H1 (cell line): Measurements from ENCODE around the gene THADA. TPM values are rescaled to one million over a fixed set of nuclear protein-coding genes. Genes with fewer than 3 reads are reported as not detected.

Experiments
- CTCF ChIA-PET: fragments of 300-600 bp; sonication (Branson Sonifier 250); formaldehyde crosslinking; loops from one replicate; lab custom pipeline; 2021; ENCODE audit not compliant: partially characterized antibody; lab: Charles Lee
- POLR2A ChIA-PET: fragments of 300-600 bp; sonication (Branson Sonifier 250); formaldehyde crosslinking; loops from one replicate; lab custom pipeline; 2021; ENCODE audit warnings: inconsistent platforms; ENCODE audit not compliant: partially characterized antibody; lab: Charles Lee
- DNase-seq, 2 experiments: peaks; one replicate each; pipeline versions ENCODE4 v3.0.0 to v3.0.0-alpha.2; 2010 to 2022; ENCODE audit warnings: low spot score in 2 of 2, low read depth in 1 of 2, mixed read lengths in 1 of 2
- FAIRE-seq: peaks from 2 replicates; lab custom pipeline; 2011; peaks lifted over from hg19 to GRCh38; lab: Jason Lieb, UNC
- H2AFZ ChIP-seq: 2 replicates; pipeline ENCODE4 v1.8.1; 2012; ENCODE audit warnings: low read length, inconsistent platforms
- H2AK5ac ChIP-seq: 2 replicates; pipeline ENCODE4 v1.6.1; 2013; ENCODE audit warnings: low read depth, low read length
- H2BK120ac ChIP-seq: replicated peaks from 2 replicates; pipeline ENCODE3; 2013; ENCODE audit warnings: low read depth, low read length, inconsistent platforms
- H2BK12ac ChIP-seq: 2 replicates; pipeline ENCODE4 v1.6.1; 2013; ENCODE audit warnings: low read depth, low read length
- H2BK15ac ChIP-seq: 2 replicates; pipeline ENCODE4 v1.6.1; 2013; ENCODE audit warnings: low read length
- H2BK20ac ChIP-seq: 2 replicates; pipeline ENCODE4 v1.6.1; 2013; ENCODE audit warnings: low read length
- H2BK5ac ChIP-seq: 2 replicates; pipeline ENCODE4 v1.6.1; 2013; ENCODE audit warnings: low read depth, low read length
- H3K14ac ChIP-seq: 2 replicates; pipeline ENCODE4 v1.6.1; 2013; ENCODE audit warnings: inconsistent platforms; ENCODE audit not compliant: insufficient read length
- H3K18ac ChIP-seq: 2 replicates; pipeline ENCODE4 v1.6.1; 2013; ENCODE audit warnings: low read length; ENCODE audit errors: extremely low read depth
- H3K23ac ChIP-seq: 2 replicates; pipeline ENCODE4 v1.6.1; 2013; ENCODE audit warnings: inconsistent platforms; ENCODE audit not compliant: insufficient read length
- H3K23me2 ChIP-seq: 2 replicates; pipeline ENCODE4 v1.6.1; 2013; ENCODE audit warnings: low read depth, low read length
- H3K27ac ChIP-seq: 2 replicates; pipeline ENCODE4 v1.6.1; 2011; ENCODE audit warnings: low read depth, low read length, inconsistent platforms
- H3K27me3 ChIP-seq, 4 experiments: replicated peaks in 1 of 4; 1 replicate in 1 of 4; 2 replicates in 3 of 4; pipeline versions ENCODE4 v1.6.1 to v1.8.1; 2011 to 2013; ENCODE audit warnings: low read length in 3 of 4, mild to moderate bottlenecking in 3 of 4, inconsistent platforms in 2 of 4, mixed read lengths in 2 of 4, moderate library complexity in 1 of 4; ENCODE audit not compliant: control insufficient read depth in 3 of 4, insufficient read depth in 3 of 4; ENCODE audit errors: extremely low read depth in 1 of 4
- H3K36me3 ChIP-seq, 4 experiments: 2 replicates each; pipeline versions ENCODE4 v1.6.1 to v1.8.1; 2011 to 2013; ENCODE audit warnings: mild to moderate bottlenecking in 4 of 4, low read length in 3 of 4, moderate library complexity in 2 of 4, control low read depth in 1 of 4, inconsistent platforms in 1 of 4; ENCODE audit not compliant: insufficient read depth in 4 of 4, control insufficient read depth in 2 of 4
- H3K4ac ChIP-seq: replicated peaks from 2 replicates; pipeline ENCODE3; 2013; ENCODE audit warnings: low read length, low read depth, mixed read lengths, inconsistent platforms; ENCODE audit not compliant: insufficient read length
- H3K4me1 ChIP-seq, 4 experiments: replicated peaks in 1 of 4; 1 replicate in 1 of 4; 2 replicates in 3 of 4; pipeline versions ENCODE4 v1.6.1 to v1.8.1; 2011 to 2013; ENCODE audit warnings: low read length in 3 of 4, inconsistent platforms in 2 of 4, mixed read lengths in 1 of 4; ENCODE audit not compliant: insufficient read depth in 4 of 4, control insufficient read depth in 3 of 4
- H3K4me2 ChIP-seq, 2 experiments: 2 replicates each; pipeline versions ENCODE4 v1.6.1 to v1.8.1; 2011 to 2013; ENCODE audit warnings: low read depth in 2 of 2, low read length in 2 of 2, control low read depth in 1 of 2, inconsistent platforms in 1 of 2, mild to moderate bottlenecking in 1 of 2; ENCODE audit not compliant: insufficient read depth in 1 of 2
- H3K4me3 ChIP-seq, 4 experiments: fragments of 200-600, 300-600 bp in 1 of 4; sonication (generic), shearing (Covaris generic), sonication (Bioruptor Twin) in 1 of 4; 2 replicates each; pipeline versions ENCODE4 v1.5.1 to v1.8.1; 2011 to 2016; ENCODE audit warnings: low read length in 4 of 4, low read depth in 3 of 4, control low read depth in 2 of 4, inconsistent platforms in 2 of 4, mild to moderate bottlenecking in 2 of 4, mixed read lengths in 1 of 4, moderate library complexity in 1 of 4; ENCODE audit not compliant: insufficient read depth in 2 of 4; ENCODE audit errors: extremely low read depth in 1 of 4
- H3K56ac ChIP-seq: replicated peaks from 2 replicates; pipeline ENCODE3; 2013; ENCODE audit warnings: low read depth, mild to moderate bottlenecking, mixed read lengths, low read length, inconsistent platforms; ENCODE audit not compliant: insufficient read length
- H3K79me1 ChIP-seq: 2 replicates; pipeline ENCODE4 v1.6.1; 2013; ENCODE audit warnings: low read depth, low read length, control low read depth
- H3K79me2 ChIP-seq, 2 experiments: 2 replicates each; pipeline versions ENCODE4 v1.6.1 to v1.8.1; 2012 to 2013; ENCODE audit warnings: low read length in 2 of 2, mild to moderate bottlenecking in 2 of 2, inconsistent platforms in 1 of 2; ENCODE audit not compliant: insufficient read depth in 2 of 2, control insufficient read depth in 1 of 2
- H3K9ac ChIP-seq, 4 experiments: replicated peaks in 1 of 4; 1 replicate in 1 of 4; 2 replicates in 3 of 4; pipeline versions ENCODE4 v1.6.1 to v1.8.1; 2011 to 2013; ENCODE audit warnings: low read depth in 3 of 4, low read length in 3 of 4, control low read depth in 2 of 4, mild to moderate bottlenecking in 2 of 4, moderate library complexity in 2 of 4, inconsistent platforms in 1 of 4; ENCODE audit errors: extremely low read depth in 1 of 4
- H3K9me3 ChIP-seq, 2 experiments: 2 replicates each; pipeline versions ENCODE4 v1.6.1 to v1.8.1; 2012 to 2013; ENCODE audit warnings: mild to moderate bottlenecking in 2 of 2, moderate library complexity in 2 of 2, control low read depth in 1 of 2, inconsistent platforms in 1 of 2, low read depth in 1 of 2, low read length in 1 of 2, mixed read lengths in 1 of 2; ENCODE audit not compliant: insufficient read depth in 2 of 2
- H4K20me1 ChIP-seq, 2 experiments: replicated peaks in 1 of 2; 2 replicates each; pipeline versions ENCODE3 to v1.8.1; 2011 to 2013; ENCODE audit warnings: inconsistent platforms in 2 of 2, low read length in 2 of 2, mild to moderate bottlenecking in 1 of 2; ENCODE audit not compliant: insufficient read depth in 2 of 2, control insufficient read depth in 1 of 2
- H4K5ac ChIP-seq: 2 replicates; pipeline ENCODE4 v1.6.1; 2013; ENCODE audit warnings: low read length, low read depth, mixed read lengths, inconsistent platforms; ENCODE audit not compliant: insufficient read length
- H4K8ac ChIP-seq: 2 replicates; pipeline ENCODE4 v1.8.0; 2013; ENCODE audit warnings: mild to moderate bottlenecking, moderate library complexity, low read length, inconsistent platforms; ENCODE audit not compliant: insufficient read depth; ENCODE audit errors: extremely low read depth
- H4K91ac ChIP-seq: replicated peaks from 2 replicates; pipeline ENCODE3; 2013; ENCODE audit warnings: low read length, mixed read lengths, inconsistent platforms; ENCODE audit not compliant: insufficient read length
- ASH2L ChIP-seq: fragments of 200-600, 300-600 bp; sonication (generic); IDR thresholded peaks from one replicate; pipeline ENCODE4 v1.7.1; 2017; ENCODE audit warnings: low read length
- ATF2 ChIP-seq: IDR thresholded peaks from 2 replicates; pipeline ENCODE4 v1.6.1; 2012; ENCODE audit warnings: low read length, inconsistent platforms
- BCL11A ChIP-seq, 2 experiments: IDR thresholded peaks; one replicate each; pipeline ENCODE4 v1.6.1; 2011; ENCODE audit warnings: low read depth in 2 of 2, low read length in 2 of 2, mild to moderate bottlenecking in 2 of 2
- CREB1 ChIP-seq: IDR thresholded peaks from 2 replicates; pipeline ENCODE4 v1.6.1; 2012; ENCODE audit warnings: inconsistent platforms
- NRF1 ChIP-seq: IDR thresholded peaks from 2 replicates; pipeline ENCODE4 v1.6.1; 2011; ENCODE audit warnings: mild to moderate bottlenecking, low read depth, low read length, improper control_type of control experiment
- POLR2A ChIP-seq, 2 experiments: IDR thresholded peaks; 1 replicate in 1 of 2; 2 replicates in 1 of 2; pipeline ENCODE4 v1.6.1; 2011; ENCODE audit warnings: low read depth in 2 of 2, low read length in 2 of 2, mild to moderate bottlenecking in 2 of 2; ENCODE audit errors: control extremely low read depth in 1 of 2
- RFX5 ChIP-seq: IDR thresholded peaks from 2 replicates; pipeline ENCODE4 v1.6.1; 2011; ENCODE audit warnings: low read depth, low read length, improper control_type of control experiment, borderline replicate concordance
- RNF2 ChIP-seq: fragments of 200-900, 300-1000 bp; sonication (generic); IDR thresholded peaks from 2 replicates; pipeline ENCODE4 v1.7.1; 2016; ENCODE audit warnings: borderline replicate concordance, low read depth, mild to moderate bottlenecking, antibody characterized with exemption, low read length; ENCODE audit not compliant: poor library complexity, severe bottlenecking; ENCODE audit errors: missing control alignments
- SAP30 ChIP-seq: fragments of 300-600 bp; sonication (generic); IDR thresholded peaks from 2 replicates; pipeline ENCODE4 v1.7.1; 2012; ENCODE audit warnings: low read length, moderate library complexity, mild to moderate bottlenecking, inconsistent platforms; ENCODE audit not compliant: insufficient read depth, insufficient replicate concordance
- SP2 ChIP-seq: IDR thresholded peaks from 2 replicates; pipeline ENCODE4 v1.6.1; 2012; ENCODE audit warnings: mild to moderate bottlenecking, low read length, inconsistent platforms
- TAF1 ChIP-seq: IDR thresholded peaks from 2 replicates; pipeline ENCODE4 v1.6.1; 2011; ENCODE audit warnings: mild to moderate bottlenecking, low read depth, low read length
- TAF7 ChIP-seq: optimal IDR thresholded peaks from 2 replicates; pipeline ENCODE3; 2011; ENCODE audit warnings: low read depth, mild to moderate bottlenecking, inconsistent platforms, low read length, moderate library complexity, borderline replicate concordance
- TCF12 ChIP-seq: IDR thresholded peaks from 2 replicates; pipeline ENCODE4 v1.6.1; 2011; ENCODE audit warnings: low read depth, mild to moderate bottlenecking, low read length
- whole genome bisulfite sequencing, 2 experiments: shearing (Covaris generic) in 1 of 2; methylation state at CpG; one replicate each; pipeline versions ENCODE4 v1.1.6 to v1.1.7; 2013 to 2015; ENCODE audit warnings: low lambda C conversion rate in 2 of 2, mixed read lengths in 2 of 2, inconsistent platforms in 1 of 2, low coverage in 1 of 2, missing lambda C conversion rate in 1 of 2; ENCODE audit not compliant: insufficient replicate concordance in 2 of 2, insufficient coverage in 1 of 2, insufficient read length in 1 of 2; ENCODE audit errors: extremely low coverage in 1 of 2, missing lambda C conversion rate in 1 of 2; 5-methylcytosine and 5-hydroxymethylcytosine counted together
- polyA plus RNA-seq, 7 experiments: library from polyadenylated mRNA; depleted of rRNA in 3 of 7; stranded (reverse) in 5 of 7; unstranded in 2 of 7; fragments of >200 nt in 5 of 7; fragments of 200-250 nt in 2 of 7; gene quantifications; 1 replicate in 5 of 7; 2 replicates in 1 of 7; 4 replicates in 1 of 7; pipeline versions ENCODE4 v1.2.1 to v1.2.3, GENCODE V29; 2011 to 2013; ENCODE audit warnings: missing spikeins in 2 of 7, mixed read lengths in 2 of 7
- total RNA-seq: library from RNA; stranded (reverse); fragmentation: NEBNext Ultra II Directional; extraction: Animal tissue kit (Norgen Biotek cat#: 25700); gene quantifications from 2 replicates; pipeline ENCODE4 v1.2.1, GENCODE V29; 2021

The THADA gene
- total and polyA plus RNA-seq, 2 of the 8 experiments (the other 6 are each of a cell fraction or from before 2014, with no cell fraction given), result 22.4 to 26.8 TPM

GRCh38 chr2:43289331-43289730 lies 306.5 kb downstream of the THADA start:
- no peak for FAIRE-seq
- Histone ChIP-seq H3K36me3 (peaks cover 0 to 27% (median 12%) of the 10 kb centered on the region in 4 experiments; a peak in 6 of 8 replicates), H3K18ac (no peak overlapping the region), H3K27ac (no peak overlapping the region), H3K4me1 (no peaks in the 10 kb centered on the region), H4K91ac (no peak overlapping the region), H3K4me3 (no peak overlapping the region), H2BK20ac (no peak overlapping the region), H4K8ac (no peak overlapping the region), H2BK120ac (no peak overlapping the region), H3K23ac (no peak overlapping the region), H3K9me3 (peaks cover 10 to 13% of the 10 kb centered on the region in 2 experiments), H2AFZ (no peak overlapping the region), H2BK15ac (no peak overlapping the region), H3K9ac (no peak overlapping the region), H3K79me2 (no peaks in the 10 kb centered on the region), H3K79me1 (no peaks in the 10 kb centered on the region), H3K14ac (no peak overlapping the region), H4K20me1 (no peaks in the 10 kb centered on the region), H2BK12ac (no peak overlapping the region), H2AK5ac (no peak overlapping the region), H4K5ac (no peak overlapping the region), H2BK5ac (no peak overlapping the region), H3K4ac (no peak overlapping the region), H3K23me2 (no peaks in the 10 kb centered on the region), H3K56ac (no peak overlapping the region), H3K27me3 (no peaks in the 10 kb centered on the region), H3K4me2 (no peak overlapping the region)
- WGBS, 2 experiments, result 93% methylated on average over 4 of the region's 4 CpGs; no CpG with 5 or more reads in 1 of the 2 experiments
- CTCF ChIA-PET, result no interaction called here
- DNase-seq, result no peak
- POLR2A ChIA-PET, result interaction anchor here (0.6 kb wide), 1 partner anchor 109 kb away, joined by 3 read pairs; no protein-coding TSS in a partner anchor
- TF ChIP-seq RNF2, result no peak
- no peak for TF ChIP-seq ASH2L
- TF ChIP-seq ATF2, result no peak
- TF ChIP-seq SAP30, result no peak
- TF ChIP-seq POLR2A (IDR thresholded peaks at IDR 0.05; ENCODE audit: control extremely low read depth in 1 of 2, low read depth in 2 of 2, low read length in 2 of 2), result no peak
- no peak for TF ChIP-seq TCF12
- TF ChIP-seq SP2, result no peak
- no peak for TF ChIP-seq BCL11A (IDR thresholded peaks at IDR 0.05; ENCODE audit: low read depth in 2 of 2, low read length in 2 of 2)
- no peak for TF ChIP-seq TAF1
- TF ChIP-seq TAF7, result no peak
- no peak for TF ChIP-seq CREB1
- no peak for TF ChIP-seq RFX5
- TF ChIP-seq NRF1, result no peak
